CD4-positive, alpha-beta T cell treated with Interleukin-17A for 1 hour (primary cell): Measurements from ENCODE around the gene CSNK2A2.

ENCODE experiments used
- DNase-seq: peaks from one replicate; pipeline ENCODE4 v3.0.0-alpha.2; 2020

CSNK2A2 gene

DNA sequence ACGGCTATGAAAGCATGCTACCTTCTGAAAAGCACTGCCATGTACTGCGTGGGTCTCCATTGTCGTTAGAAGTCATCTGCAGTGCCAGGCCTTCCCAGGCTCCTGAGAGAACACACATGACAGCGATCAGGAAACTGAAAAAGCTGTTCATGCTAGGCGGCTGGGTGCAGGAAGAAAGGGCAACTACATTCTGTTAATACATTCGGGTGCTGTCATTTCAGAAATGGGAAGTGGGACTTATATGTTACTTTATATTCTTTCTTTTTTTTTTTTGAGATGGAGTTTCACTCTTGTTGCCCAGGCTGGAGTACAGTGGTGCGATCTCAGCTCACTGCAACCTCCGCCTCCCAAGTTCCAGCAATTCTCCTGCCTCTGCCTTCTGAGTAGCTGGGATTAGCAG is 88.6 kb downstream of the CSNK2A2 start:
- no peak for DNase-seq
